ENCODE results near the gene BACH2.
"Not testable (repeated sequence)": the region's sequence is repeated elsewhere in the genome, so short reads cannot be mapped to it uniquely, and the experiment has no call there.

Gene BACH2

DNA sequence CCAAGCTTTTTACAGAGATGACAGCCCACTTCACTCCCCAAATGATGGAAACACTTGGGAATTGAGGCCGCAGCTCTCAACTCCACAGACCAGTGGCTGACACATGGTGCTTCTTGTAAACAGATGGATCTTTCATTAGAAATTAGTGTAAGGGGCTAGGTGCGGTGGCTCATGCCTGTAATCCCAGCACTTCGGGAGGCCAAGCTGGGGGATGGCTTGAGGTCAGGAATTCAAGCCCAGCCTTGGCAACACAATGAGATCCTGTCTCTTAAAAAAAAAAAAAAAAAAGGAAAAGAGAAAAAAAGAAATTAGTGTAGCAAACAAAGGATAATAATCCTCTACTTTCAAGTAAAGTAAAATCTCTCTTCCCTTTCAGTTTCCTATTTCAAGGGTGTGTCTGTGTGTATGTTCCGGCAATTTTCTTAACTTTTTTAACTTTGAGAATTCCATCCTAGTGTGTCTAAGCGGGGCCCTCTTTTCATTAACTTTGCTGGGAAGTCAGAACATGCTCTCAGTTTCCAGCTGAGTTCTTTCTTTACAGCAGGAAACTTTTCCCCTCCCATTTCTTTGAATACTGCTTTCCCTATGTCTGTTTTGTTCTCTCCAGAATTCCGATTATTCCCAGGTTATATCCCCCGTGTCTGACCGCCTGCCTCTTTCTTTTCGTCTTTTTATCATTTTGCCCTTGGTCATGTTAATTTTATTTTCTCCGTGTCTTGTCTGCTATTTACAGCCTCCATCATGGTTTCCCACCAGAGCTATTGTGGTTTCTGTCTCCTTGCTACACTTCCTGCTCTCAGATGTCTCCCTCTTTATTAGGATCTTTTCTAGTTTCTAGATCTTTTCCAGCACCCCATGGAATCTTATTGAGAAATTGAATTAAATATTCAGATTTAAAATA lies 386.4 kb downstream of the BACH2 start:
- DNase-seq (ENCODE audit: low read depth, low spot score): not testable (repeated sequence)

DNA sequence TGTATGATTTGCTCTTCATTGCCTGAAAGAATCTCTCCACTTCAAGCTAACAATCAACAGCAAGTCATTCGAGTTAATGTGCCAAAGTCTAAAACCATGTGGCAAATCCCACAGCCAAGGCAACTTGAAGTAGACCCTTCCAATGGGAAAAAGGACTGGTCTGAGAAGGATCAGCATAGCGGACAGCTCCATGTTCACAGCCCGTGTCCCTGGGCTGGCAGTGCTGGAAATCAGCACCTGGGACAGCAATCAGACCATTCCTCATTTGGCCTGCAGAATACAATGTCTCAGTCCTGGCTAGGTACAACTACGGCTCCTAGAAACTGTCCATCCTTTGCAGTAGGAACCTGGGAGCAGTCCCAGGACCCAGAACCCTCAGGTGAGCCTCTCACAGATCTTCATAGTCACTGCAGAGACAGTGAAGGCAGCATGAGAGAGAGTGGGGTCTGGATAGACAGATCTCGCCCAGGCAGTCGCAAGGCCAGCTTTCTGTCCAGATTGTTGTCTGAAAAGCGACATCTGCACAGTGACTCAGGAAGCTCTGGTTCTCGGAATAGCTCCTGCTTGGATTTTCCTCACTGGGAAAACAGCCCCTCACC lies 401.3 kb downstream of the BACH2 start:
- peak; percentile 12 for DNase-seq (ENCODE audit: low read depth, low spot score)

DNA sequence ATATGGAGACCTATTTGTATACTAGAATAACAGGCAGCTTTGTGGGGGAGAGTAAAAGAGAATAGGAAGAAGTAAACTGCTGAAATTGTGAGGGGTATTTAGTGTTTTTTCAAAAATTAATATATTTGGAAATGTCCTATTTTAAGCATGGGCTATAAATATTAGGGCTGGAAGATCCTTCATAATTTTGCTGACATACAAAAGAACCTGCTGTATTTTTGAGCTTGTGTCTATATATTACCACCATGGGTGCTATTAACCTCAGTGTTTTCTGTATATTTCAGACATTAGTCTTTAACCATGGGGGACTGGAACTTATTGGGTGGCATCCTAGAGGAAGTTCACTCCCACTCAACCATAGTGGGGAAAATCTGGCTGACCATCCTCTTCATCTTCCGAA lies 402.5 kb downstream of the BACH2 start, which contains the start of gene GJA10:
TSS of gene GJA10 (plus strand) at position 301 of the 400 bp plus-strand sequence. CDS start at position 301, 0 bp downstream.
- DNase-seq (ENCODE audit: low read depth, low spot score): no peak

DNA sequence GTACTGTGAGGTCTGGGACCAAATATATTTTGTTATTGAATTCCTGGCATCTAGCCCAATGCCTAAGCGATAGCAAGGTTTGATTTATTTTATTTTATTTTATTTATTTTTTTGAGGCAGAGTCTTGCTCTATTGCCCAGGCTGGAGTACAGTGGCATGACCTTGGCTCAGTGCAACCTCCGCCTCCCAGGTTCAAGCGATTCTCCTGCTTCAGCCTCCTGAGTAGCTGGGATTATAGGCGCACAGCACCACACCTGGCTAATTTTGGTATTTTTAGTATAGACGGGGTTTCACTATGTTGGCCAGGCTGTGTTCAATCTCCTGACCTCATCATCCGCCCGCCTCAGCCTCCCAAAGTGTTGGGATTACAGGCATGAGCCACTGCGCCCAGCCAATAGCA lies 404.1 kb downstream of the BACH2 start:
- not testable (repeated sequence) for DNase-seq (ENCODE audit: low read depth, low spot score)

DNA sequence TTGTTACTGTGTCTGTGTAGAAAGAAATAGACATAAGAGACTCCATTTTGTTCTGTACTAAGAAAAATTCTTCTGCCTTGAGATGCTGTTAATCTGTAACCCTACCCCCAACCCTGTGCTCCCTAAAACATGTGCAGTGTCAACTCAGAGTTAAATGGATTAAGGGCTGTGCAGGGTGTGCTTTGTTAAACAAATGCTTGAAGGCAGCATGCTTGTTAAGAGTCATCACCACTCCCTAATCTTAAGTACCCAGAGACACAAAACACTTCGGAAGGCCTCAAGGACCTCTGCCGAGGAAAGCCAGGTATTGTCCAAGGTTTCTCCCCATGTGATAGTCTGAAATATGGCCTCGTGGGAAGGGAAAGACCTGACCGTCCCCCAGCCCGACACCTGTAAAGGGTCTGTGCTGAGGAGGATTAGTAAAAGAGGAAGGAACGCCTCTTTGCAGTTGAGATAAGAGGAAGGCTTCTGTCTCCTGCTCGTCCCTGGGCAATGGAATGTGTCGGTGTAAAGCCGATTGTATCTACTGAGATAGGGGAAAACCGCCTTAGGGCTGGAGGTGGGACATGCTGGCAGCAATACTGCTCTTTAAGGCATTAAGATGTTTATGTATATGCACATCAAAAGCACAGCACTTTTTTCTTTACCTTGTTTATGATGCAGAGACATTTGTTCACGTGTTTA lies 405.7 kb downstream of the BACH2 start:
- DNase-seq (ENCODE audit: low read depth, low spot score): not testable (repeated sequence)

DNA sequence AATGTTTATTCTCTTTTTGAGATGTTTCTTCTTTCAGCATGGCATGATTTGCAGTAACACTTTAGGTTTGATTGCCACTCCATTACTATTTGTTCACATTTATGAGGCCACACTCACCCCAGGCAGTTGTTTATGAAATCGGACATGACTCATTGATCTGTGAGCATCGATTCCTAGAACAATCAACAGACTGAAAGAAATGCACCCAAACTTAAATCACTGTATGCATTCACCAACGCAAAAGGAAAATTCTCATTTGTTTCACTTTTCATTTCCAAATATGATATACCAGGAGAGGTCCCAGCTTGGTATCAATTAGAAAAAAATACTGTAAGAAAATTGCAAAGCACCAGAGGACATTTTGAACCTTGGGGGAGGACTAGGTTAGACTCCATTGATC lies 407.8 kb downstream of the BACH2 start:
- DNase-seq (ENCODE audit: low read depth, low spot score): no peak

DNA sequence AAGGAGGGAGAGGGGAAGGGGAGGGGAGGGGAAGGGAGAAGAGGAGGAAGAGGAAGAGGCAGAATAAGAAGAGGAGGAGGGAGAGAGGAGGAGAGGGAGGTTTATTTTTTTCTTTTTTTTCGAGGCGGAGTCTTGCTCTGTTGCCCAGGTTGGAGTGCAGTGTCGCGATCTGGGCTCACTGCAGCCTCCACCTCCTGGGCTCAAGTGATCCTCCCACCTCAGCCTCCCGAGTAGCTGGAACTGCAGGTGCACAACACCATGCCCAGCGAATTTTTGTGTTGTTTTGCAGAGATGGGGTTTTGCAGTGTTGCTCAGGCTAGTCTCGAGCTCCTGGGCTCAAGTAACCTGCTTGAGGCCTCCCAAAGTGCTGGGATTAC lies 408.5 kb downstream of the BACH2 start:
- no peak for DNase-seq (ENCODE audit: low read depth, low spot score)

DNA sequence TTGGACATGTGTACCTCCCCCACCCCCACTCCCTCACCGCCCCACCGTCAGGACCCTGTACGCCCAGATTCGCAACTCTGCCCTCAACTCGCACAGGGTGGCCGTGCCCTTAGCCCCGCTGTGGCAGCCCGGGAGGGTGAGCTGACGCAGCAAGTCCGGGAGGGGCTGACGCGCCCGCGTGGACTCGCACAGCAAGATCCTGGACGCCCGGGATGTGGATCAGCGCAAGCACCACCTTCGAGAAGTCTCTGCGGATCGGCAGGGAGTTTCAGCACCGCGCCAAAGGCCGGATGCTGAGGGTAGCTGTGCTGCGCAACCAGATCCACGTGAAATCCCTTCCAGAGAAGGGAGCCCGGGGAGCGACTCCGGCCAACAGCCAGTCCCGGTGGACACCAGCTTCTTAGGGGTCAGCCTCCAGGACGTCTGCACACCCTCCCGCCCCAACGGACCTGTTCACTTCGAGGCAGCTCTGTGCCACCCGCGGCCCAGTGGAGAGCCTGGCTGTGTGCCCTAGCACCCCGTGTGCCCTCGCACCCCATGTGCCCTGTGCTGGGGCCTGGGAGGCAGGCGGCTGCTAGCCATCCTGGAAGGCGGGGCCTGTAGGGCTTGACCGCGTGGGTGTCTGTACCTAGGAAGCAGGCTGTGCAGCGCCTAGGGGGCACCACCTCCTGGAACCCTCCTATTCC lies 409.0 kb downstream of the BACH2 start:
- DNase-seq (ENCODE audit: low read depth, low spot score): no peak

DNA sequence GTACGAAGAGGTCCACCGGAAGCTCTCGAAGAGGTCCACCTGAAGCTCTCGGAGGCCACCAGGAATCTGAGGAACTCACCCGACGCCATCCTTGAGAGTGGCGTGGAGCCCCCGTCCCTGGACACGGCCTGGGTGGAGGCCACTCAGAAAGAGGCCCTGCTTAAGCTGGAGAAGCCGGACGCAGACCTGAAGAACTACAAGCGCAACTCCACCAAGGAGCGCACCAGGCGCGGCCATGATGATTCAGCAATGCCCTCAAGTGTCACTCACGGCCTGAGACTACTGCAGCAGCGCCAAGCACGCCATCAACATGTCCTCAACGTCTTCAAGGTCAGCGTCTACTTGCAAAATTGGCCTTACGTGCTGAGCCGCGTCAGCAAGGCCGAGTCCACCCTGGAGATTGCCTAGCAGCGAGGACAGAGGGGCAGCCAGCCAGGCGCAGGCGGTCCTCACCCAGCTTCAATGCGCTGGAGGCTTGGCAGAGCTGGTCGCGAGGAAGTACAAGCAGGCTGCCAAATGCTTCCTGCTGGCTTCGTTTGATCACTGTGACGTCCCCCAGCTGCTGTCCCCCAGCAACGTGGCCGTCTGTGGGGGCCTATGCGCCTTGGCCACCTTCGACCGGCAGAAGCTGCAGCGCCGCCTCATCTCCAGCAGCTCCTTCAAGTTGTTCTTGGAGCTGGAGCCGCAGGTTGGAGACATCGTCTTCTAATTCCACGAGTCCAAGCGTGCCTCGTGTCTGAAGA lies 410.1 kb downstream of the BACH2 start:
- no peak for DNase-seq (ENCODE audit: low read depth, low spot score)
